DOHH2 (cell line): Measurements from ENCODE around the gene COL1A1.

ENCODE experiments used
- CTCF ChIP-seq: fragments of 200-600 bp; sonication (generic); IDR thresholded peaks from one replicate; pipeline ENCODE4 v1.5.1; 2014; ENCODE audit warnings: antibody characterized with exemption, mild to moderate bottlenecking, low read depth, low read length; ENCODE audit not compliant: poor library complexity, severe bottlenecking
- EZH2phosphoT487 ChIP-seq: fragments of 200-600 bp; sonication (generic); IDR thresholded peaks from 2 replicates; pipeline ENCODE4 v1.6.1; 2017; ENCODE audit warnings: borderline replicate concordance, mild to moderate bottlenecking, antibody characterized with exemption, low read length, moderate library complexity, mixed read lengths

- TF ChIP-seq CTCF (no peak), EZH2phosphoT487 (no peak)
Measured at GRCh38 chr17:50162466-50163254, 38.8 kb downstream of the COL1A1 start.
